WERI-Rb-1 (cell line): ENCODE results near the gene AGFG1.

Experiments
- DNase-seq: peaks from one replicate; pipeline ENCODE4 v3.0.0-alpha.2; 2020
- H3K27ac ChIP-seq: fragments of 250-450 bp; sonication (Bioruptor Pico); 2 replicates; pipeline ENCODE4 v1.5.1; 2020; ENCODE audit warnings: mild to moderate bottlenecking, moderate library complexity
- H3K27me3 ChIP-seq: fragments of 250-450 bp; sonication (Bioruptor Pico); 2 replicates; pipeline ENCODE4 v1.5.1; 2021; ENCODE audit warnings: mild to moderate bottlenecking, low read depth, moderate library complexity; ENCODE audit not compliant: insufficient read depth, severe bottlenecking
- H3K36me3 ChIP-seq: fragments of 250-450 bp; sonication (Bioruptor Pico); 2 replicates; pipeline ENCODE4 v1.5.1; 2020; ENCODE audit warnings: mild to moderate bottlenecking, moderate library complexity
- H3K4me3 ChIP-seq: 2 replicates; pipeline ENCODE4 v1.5.1; 2011; ENCODE audit warnings: low read depth, mild to moderate bottlenecking, control low read depth, low read length
- H3K9me3 ChIP-seq: fragments of 250-450 bp; sonication (Bioruptor Pico); 2 replicates; pipeline ENCODE4 v1.5.1; 2021; ENCODE audit warnings: mild to moderate bottlenecking, moderate library complexity; ENCODE audit not compliant: severe bottlenecking
- CTCF ChIP-seq: IDR thresholded peaks from 2 replicates; pipeline ENCODE4 v1.5.1; 2011; ENCODE audit warnings: low read depth, mild to moderate bottlenecking, control low read depth, inconsistent platforms, low read length

The AGFG1 gene

GRCh38 chr2:227551836-227552235, 79.9 kb downstream of the AGFG1 start:
- Histone ChIP-seq H3K27ac (no peak overlapping the region), H3K36me3 (peaks cover 13% of the 10 kb centered on the region), H3K27me3 (no peaks in the 10 kb centered on the region), H3K4me3 (no peak overlapping the region), H3K9me3 (no peaks in the 10 kb centered on the region)
- no peak for DNase-seq
- no peak for TF ChIP-seq CTCF

- no peak for TF ChIP-seq CTCF
- Histone ChIP-seq H3K4me3 (no peak overlapping the region), H3K9me3 (no peaks in the 10 kb centered on the region), H3K36me3 (no peaks in the 10 kb centered on the region), H3K27me3 (no peaks in the 10 kb centered on the region), H3K27ac (no peak overlapping the region)
- no peak for DNase-seq
Observed at GRCh38 chr2:227562581-227562980, 90.6 kb downstream of the AGFG1 start.

- H3K9me3 ChIP-seq, result no peaks in the 10 kb centered on the region
- TF ChIP-seq CTCF, result no peak
- H3K27ac ChIP-seq, result no peak overlapping the region
- H3K36me3 ChIP-seq, result no peaks in the 10 kb centered on the region
- H3K4me3 ChIP-seq, result no peak overlapping the region
- H3K27me3 ChIP-seq, result no peaks in the 10 kb centered on the region
- no peak for DNase-seq
Observed at GRCh38 chr2:227565080-227565479, 93.1 kb downstream of the AGFG1 start.

GRCh38 chr2:227566012-227566411, 94.1 kb downstream of the AGFG1 start:
- no peak for DNase-seq

GRCh38 chr2:227568852-227569169, 96.9 kb downstream of the AGFG1 start:
- no peak for TF ChIP-seq CTCF

More at GRCh38 chr2:227566012-227566411, 94.1 kb downstream of the AGFG1 start:
- Histone ChIP-seq H3K27ac (no peak overlapping the region), H3K27me3 (no peaks in the 10 kb centered on the region), H3K4me3 (no peak overlapping the region), H3K9me3 (no peaks in the 10 kb centered on the region), H3K36me3 (no peaks in the 10 kb centered on the region)
- no peak for TF ChIP-seq CTCF

GRCh38 chr2:227570615-227571014, 98.7 kb downstream of the AGFG1 start:
- Histone ChIP-seq H3K27ac (no peak overlapping the region), H3K4me3 (no peak overlapping the region), H3K9me3 (no peaks in the 10 kb centered on the region), H3K36me3 (no peaks in the 10 kb centered on the region), H3K27me3 (no peaks in the 10 kb centered on the region)
- TF ChIP-seq CTCF, result no peak
- no peak for DNase-seq

More at GRCh38 chr2:227568852-227569169, 96.9 kb downstream of the AGFG1 start:
- Histone ChIP-seq H3K27ac (no peak overlapping the region), H3K9me3 (no peaks in the 10 kb centered on the region), H3K4me3 (no peak overlapping the region), H3K36me3 (no peaks in the 10 kb centered on the region), H3K27me3 (no peaks in the 10 kb centered on the region)
- no peak for DNase-seq
